ENCODE results near the gene DNMT3B.

- TF ChIP-seq, protein P1, sequence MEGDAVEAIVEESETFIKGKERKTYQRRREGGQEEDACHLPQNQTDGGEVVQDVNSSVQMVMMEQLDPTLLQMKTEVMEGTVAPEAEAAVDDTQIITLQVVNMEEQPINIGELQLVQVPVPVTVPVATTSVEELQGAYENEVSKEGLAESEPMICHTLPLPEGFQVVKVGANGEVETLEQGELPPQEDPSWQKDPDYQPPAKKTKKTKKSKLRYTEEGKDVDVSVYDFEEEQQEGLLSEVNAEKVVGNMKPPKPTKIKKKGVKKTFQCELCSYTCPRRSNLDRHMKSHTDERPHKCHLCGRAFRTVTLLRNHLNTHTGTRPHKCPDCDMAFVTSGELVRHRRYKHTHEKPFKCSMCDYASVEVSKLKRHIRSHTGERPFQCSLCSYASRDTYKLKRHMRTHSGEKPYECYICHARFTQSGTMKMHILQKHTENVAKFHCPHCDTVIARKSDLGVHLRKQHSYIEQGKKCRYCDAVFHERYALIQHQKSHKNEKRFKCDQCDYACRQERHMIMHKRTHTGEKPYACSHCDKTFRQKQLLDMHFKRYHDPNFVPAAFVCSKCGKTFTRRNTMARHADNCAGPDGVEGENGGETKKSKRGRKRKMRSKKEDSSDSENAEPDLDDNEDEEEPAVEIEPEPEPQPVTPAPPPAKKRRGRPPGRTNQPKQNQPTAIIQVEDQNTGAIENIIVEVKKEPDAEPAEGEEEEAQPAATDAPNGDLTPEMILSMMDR (IDR thresholded peaks at IDR 0.05; ENCODE audit: low read depth, low read length, missing input control), result no peak
- TF ChIP-seq MAX (IDR thresholded peaks at IDR 0.05), result no peak
Observed at GRCh38 chr20:32828029-32828680, 66.0 kb downstream of the DNMT3B start.
